ENCODE data around the gene WDR59.

WDR59 gene

DNA sequence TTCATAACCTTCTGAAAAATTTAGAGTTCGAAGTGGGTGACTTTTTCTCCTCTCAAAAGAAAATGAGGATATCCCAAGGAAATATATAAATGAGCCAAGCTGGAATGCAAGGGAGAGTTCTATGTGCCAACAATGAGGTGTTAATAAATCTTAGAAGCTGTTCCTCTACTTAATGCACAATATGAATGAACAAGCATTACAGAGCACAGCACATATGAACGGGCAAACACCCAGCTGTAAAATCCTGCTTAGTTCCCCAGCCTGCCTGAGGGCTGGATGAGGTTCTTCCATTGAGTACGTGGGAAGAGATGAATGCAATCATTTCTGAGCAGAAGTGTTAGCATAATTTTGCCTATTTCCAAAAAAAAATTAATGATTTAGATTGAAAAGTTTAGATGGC, 58.1 kb downstream of the WDR59 start:
- TF ChIP-seq, protein P1, sequence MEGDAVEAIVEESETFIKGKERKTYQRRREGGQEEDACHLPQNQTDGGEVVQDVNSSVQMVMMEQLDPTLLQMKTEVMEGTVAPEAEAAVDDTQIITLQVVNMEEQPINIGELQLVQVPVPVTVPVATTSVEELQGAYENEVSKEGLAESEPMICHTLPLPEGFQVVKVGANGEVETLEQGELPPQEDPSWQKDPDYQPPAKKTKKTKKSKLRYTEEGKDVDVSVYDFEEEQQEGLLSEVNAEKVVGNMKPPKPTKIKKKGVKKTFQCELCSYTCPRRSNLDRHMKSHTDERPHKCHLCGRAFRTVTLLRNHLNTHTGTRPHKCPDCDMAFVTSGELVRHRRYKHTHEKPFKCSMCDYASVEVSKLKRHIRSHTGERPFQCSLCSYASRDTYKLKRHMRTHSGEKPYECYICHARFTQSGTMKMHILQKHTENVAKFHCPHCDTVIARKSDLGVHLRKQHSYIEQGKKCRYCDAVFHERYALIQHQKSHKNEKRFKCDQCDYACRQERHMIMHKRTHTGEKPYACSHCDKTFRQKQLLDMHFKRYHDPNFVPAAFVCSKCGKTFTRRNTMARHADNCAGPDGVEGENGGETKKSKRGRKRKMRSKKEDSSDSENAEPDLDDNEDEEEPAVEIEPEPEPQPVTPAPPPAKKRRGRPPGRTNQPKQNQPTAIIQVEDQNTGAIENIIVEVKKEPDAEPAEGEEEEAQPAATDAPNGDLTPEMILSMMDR (IDR thresholded peaks at IDR 0.05), result no peak

DNA sequence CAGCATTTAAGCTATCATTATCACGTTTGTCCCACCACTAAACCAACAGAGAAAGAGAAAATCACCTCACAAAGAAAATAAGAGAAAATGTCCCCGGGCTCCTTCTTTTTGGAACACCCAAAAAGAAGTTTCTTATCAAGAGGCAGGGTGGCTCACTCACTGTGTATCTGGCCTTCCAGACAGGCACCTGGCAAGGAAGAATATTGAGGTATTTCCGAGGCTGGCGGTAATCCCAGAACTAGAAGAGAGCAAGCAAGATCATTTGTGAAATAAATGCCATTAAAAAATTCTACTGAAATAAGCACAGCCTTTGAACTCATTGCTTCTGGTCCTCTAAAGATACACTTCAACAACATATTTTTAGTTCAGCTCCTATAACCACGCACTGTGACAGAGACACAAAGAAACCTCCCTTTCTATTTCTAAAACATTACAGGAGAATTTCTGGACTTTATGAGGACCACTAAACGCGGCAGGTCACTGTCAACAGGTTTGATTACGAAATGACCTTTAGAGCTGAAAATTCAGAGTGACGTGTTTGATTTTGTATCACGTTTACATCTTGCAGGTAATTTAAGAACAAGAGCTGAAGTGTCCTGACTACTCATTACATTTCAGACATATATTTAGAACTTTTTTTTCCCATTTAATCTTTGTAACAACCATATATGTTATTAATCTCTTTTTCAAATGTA, 61.0 kb downstream of the WDR59 start:
- TF ChIP-seq, protein P1 (IDR thresholded peaks at IDR 0.05), result no peak

DNA sequence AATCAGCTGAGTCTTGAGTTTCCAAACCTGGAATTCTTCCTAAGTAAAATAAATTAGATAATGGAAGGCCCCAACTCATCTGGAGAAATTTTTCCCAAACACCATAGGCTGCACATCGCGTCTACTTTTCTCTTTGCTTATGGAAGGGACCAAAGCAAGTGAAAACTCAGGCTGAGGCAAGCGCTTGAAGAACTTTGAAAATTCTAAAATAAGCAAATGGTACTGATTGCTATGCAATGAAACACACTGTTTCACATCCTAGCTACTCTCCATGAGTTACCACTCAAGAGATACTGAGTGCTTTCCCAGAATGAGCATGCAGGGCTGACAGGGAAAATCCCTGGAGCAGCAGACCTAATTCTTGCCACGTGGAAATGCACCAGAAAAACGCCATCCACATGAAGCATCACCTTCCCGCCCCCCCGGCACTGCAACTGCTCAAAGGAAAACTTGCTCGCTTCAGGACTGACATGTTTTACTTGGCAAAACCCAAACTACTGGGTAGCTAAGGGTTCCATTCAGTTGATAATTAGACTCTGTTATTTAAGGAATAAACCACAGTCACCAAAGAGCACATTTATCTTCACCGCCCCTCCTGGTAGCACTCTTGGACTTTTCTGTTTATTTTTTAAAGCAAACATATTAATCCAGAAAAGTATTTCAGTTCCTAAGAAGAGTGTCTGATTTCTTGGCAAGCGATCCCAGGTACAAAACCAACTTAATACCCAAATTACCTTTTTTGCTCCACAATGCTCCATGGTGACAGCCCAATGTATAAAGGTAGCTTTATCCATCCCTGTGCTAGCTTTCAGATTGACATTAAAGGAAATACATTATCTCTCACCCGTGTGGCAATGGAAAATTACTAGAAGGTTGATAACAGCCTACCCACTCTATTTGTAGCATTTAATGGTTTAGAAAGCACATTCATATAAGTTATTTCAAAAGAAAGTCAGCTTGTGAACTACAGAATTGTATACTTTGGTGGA, 62.5 kb downstream of the WDR59 start:
- TF ChIP-seq, protein P1 (IDR thresholded peaks at IDR 0.05), result no peak

DNA sequence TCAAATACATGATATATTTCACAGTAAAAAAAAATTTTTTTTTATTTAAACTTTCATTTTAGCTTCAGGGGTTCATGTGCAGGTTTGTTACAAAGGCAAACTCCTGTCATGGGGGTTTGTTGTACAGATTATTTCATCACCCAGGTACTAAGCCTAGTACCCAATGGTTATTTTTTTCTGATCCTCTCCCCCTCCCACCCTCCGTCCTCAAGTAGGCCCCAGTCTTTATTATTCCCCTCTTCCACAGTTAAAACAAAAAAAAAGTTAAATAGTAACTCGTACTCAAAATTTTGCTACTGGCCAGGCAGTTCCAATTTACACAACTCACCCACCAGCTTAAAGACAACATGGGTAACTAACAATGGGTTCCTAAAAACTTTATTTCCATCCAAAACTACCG, 63.9 kb downstream of the WDR59 start:
- TF ChIP-seq, protein P1 (IDR thresholded peaks at IDR 0.05), result no peak

DNA sequence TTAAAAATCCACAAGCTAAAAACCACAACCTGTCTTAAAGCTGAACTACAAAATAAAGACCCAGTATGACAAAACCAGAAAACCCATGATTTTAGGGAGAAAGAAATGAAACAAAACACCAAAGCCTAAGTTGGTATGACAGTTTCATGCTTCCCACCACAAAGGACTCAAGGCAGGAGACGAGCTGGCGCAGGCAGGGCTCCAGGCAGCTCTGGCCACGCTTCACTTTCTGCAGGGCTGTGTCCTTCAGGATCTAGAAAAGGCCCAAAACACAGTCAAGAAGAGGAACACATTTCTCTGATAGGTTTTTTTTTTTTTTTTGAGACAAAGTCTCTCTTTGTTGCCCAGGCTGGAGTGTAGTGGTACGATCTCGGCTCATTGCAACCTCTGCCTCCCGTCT, 75.3 kb downstream of the WDR59 start:
- TF ChIP-seq, protein P1 (IDR thresholded peaks at IDR 0.05), result no peak

DNA sequence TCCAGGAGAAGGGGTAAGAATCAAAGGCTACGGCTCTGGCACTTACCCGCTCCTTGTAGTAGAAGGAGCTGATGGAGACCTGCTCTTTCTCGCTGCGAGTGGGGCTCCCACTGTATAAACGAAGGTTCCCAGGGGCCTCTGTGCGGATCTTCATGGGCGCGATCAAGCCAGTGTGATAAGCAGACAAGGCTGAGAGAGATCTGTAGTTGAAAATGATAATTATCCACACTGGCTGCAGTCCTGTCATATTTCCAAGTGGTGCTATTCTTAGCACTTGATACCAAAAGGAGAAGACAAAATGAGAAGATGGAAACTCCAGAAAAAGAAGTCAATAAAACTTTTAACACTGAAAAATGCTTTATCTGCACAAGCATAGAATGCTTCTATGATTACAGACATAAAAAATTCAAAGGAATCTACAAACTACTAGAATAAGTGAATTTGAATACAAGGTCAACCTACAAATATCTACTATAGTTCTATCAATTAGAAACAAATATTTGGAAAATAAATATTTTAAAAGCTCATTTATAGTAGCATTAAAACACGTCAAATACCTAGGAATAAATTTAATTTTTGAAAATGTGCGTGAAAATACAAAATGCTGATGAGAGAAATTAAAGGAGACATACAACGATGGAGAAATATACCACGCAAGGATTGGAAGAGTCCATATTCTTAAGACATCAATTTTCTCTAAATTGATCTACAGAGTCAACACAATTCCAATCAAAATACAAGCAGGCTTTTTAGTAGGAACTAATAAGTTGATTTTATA, 80.8 kb downstream of the WDR59 start:
- TF ChIP-seq, protein P1 (IDR thresholded peaks at IDR 0.05), result no peak

DNA sequence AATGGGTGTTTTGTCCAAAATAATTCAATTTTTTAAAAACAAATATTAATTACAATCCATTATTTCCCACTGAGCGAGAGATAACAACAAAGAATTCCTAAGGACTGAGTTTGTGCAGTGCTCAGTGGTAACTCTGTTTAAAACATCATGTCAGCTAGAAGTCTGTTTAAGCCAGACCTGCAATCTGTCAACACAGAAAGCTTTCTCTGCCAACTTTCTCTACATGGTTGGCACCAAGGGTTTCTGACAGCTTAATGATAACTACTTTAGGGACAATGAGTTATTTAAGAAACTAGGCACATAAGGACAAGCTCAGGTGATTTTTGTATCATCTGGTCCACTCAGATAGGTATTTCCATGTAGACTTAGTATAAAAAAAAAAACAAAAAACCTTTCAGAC, 81.8 kb downstream of the WDR59 start:
- TF ChIP-seq, protein P1 (IDR thresholded peaks at IDR 0.05), result no peak
